Tibial nerve (tissue), 4 donors: Measurements from ENCODE around the gene ERVMER34-1. TPM values are rescaled to one million over a fixed set of nuclear protein-coding genes. Genes with fewer than 3 reads are reported as not detected.

ENCODE experiments used
- DNase-seq, 2 donors: peaks; one replicate each; pipeline ENCODE4 v3.0.0-alpha.2; 2019; ENCODE audit warnings: low spot score in 2 of 2
- H3K27ac ChIP-seq, 4 donors: fragments of 200-600 bp; sonication (generic) in 3 of 4; one replicate each; pipeline ENCODE4 v1.5.1; 2017 to 2019; ENCODE audit warnings: mild to moderate bottlenecking in 1 of 4
- H3K27me3 ChIP-seq, 2 donors: fragments of 200-600 bp; sonication (generic) in 1 of 2; one replicate each; pipeline versions ENCODE4 v1.5.1 to v1.6.0; 2017 to 2019
- H3K36me3 ChIP-seq, 3 donors: fragments of 200-600 bp; sonication (generic); one replicate each; pipeline ENCODE4 v1.5.1; 2018 to 2019
- H3K4me1 ChIP-seq, 4 donors: fragments of 200-600 bp; sonication (generic) in 3 of 4; one replicate each; pipeline ENCODE4 v1.5.1; 2017 to 2019
- H3K4me3 ChIP-seq, 4 donors: fragments of 200-600 bp; sonication (generic) in 3 of 4; one replicate each; pipeline ENCODE4 v1.5.1; 2017 to 2019; ENCODE audit warnings: mild to moderate bottlenecking in 1 of 4, moderate library complexity in 1 of 4
- H3K9me3 ChIP-seq, 4 donors: fragments of 200-600 bp; sonication (generic) in 3 of 4; one replicate each; pipeline ENCODE4 v1.5.1; 2017 to 2019
- EP300 ChIP-seq, 2 donors: sonication (generic); formaldehyde crosslinking; IDR thresholded peaks; one replicate each; pipeline ENCODE4 v1.6.1; 2017; ENCODE audit warnings: antibody characterized with exemption in 2 of 2, mild to moderate bottlenecking in 1 of 2
- POLR2A ChIP-seq, 2 donors: fragments of 450-650 bp; IDR thresholded peaks; one replicate each; pipeline ENCODE4 v1.6.1; 2017; ENCODE audit warnings: antibody characterized with exemption in 2 of 2, mild to moderate bottlenecking in 2 of 2, moderate library complexity in 2 of 2
- WGBS, 2 donors: methylation state at CpG; one replicate each; pipeline ENCODE4 v1.1.5; 2018; 5-methylcytosine and 5-hydroxymethylcytosine counted together
- total RNA-seq, 4 donors: library from RNA; depleted of rRNA; stranded (reverse); fragments of >200 nt; gene quantifications; one replicate each; pipeline ENCODE4 v1.1.0, GENCODE V29; 2016
- TF ChIP-seq, protein P1 (sequence below), 5 experiments: fragments of 200-600 bp in 3 of 5; fragments of 450-650 bp in 2 of 5; sonication (generic) in 3 of 5; IDR thresholded peaks; one replicate each; pipeline ENCODE4 v1.5.1; 2016 to 2019; ENCODE audit warnings: antibody characterized with exemption in 5 of 5, mild to moderate bottlenecking in 3 of 5, moderate library complexity in 2 of 5

The ERVMER34-1 gene
- total RNA-seq, 4 donors from 2014 or later, result 0.63 to 0.90 (median 0.78) TPM; not detected in 1

DNA sequence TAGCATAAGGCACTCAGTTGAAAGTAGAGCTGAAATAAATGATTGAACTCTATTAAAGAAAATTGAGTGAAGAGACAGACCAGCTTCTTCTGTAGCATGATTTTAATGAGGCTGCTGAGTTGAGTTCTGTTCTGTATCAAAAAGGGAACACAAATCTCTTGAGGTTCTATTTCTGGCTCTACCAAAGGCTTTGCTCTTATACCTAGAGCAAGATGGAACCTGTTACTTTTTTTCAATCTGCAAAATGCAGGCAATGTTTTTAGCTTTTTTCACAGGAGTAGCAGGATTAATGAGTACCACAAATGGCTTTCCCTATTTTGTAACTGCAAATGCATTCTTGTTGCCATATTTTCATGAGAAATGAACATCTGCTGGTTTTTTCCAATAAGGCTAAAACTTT, 4.2 kb upstream of the ERVMER34-1 start:
- DNase-seq, result no peak
- TF ChIP-seq, protein P1, sequence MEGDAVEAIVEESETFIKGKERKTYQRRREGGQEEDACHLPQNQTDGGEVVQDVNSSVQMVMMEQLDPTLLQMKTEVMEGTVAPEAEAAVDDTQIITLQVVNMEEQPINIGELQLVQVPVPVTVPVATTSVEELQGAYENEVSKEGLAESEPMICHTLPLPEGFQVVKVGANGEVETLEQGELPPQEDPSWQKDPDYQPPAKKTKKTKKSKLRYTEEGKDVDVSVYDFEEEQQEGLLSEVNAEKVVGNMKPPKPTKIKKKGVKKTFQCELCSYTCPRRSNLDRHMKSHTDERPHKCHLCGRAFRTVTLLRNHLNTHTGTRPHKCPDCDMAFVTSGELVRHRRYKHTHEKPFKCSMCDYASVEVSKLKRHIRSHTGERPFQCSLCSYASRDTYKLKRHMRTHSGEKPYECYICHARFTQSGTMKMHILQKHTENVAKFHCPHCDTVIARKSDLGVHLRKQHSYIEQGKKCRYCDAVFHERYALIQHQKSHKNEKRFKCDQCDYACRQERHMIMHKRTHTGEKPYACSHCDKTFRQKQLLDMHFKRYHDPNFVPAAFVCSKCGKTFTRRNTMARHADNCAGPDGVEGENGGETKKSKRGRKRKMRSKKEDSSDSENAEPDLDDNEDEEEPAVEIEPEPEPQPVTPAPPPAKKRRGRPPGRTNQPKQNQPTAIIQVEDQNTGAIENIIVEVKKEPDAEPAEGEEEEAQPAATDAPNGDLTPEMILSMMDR (IDR thresholded peaks at IDR 0.05), result no peak
- TF ChIP-seq EP300 (IDR thresholded peaks at IDR 0.05) (no peak), POLR2A (IDR thresholded peaks at IDR 0.05) (no peak)
- no peaks in the 10 kb centered on the region for H3K9me3 ChIP-seq
- peaks cover 0 to 23% of the 10 kb centered on the region in 2 donors for H3K27me3 ChIP-seq
- no peaks in the 10 kb centered on the region for H3K36me3 ChIP-seq
- peaks cover 0 to 14% (median 0%) of the 10 kb centered on the region in 4 donors for H3K4me1 ChIP-seq
- H3K4me3 ChIP-seq, result no peak overlapping the region
- no peak overlapping the region for H3K27ac ChIP-seq

DNA sequence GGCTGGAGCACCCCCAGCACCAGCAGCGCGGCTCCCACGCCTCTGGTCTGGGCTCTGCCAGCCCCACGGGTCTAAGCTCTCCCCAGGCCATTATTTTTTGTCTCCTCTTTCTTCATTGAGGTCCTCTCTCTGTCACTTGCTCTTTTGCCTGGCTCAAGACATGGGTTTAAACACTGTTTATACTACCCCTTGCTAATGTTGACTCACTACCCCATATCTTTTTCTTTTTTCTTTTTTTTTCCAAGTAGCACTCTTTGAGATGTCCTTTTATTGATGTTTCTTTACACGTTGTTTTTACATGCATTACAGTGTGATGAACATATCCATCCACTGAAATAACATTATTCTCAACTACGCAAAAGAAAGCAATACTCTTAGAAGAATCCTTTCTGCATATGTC, 1.7 kb upstream of the ERVMER34-1 start:
- H3K4me3 ChIP-seq, result no peak overlapping the region
- TF ChIP-seq POLR2A (IDR thresholded peaks at IDR 0.05) (no peak), EP300 (IDR thresholded peaks at IDR 0.05) (no peak)
- TF ChIP-seq, protein P1 (IDR thresholded peaks at IDR 0.05), result no peak
- DNase-seq, result no peak
- no peaks in the 10 kb centered on the region for H3K9me3 ChIP-seq
- WGBS, 2 donors, result 88 to 91% methylated on average over 6 of the region's 6 CpGs
- peaks cover 0 to 14% (median 0%) of the 10 kb centered on the region in 4 donors for H3K4me1 ChIP-seq
- H3K27ac ChIP-seq, result no peak overlapping the region
- peaks cover 0 to 34% of the 10 kb centered on the region in 2 donors for H3K27me3 ChIP-seq
- H3K36me3 ChIP-seq, result no peaks in the 10 kb centered on the region

DNA sequence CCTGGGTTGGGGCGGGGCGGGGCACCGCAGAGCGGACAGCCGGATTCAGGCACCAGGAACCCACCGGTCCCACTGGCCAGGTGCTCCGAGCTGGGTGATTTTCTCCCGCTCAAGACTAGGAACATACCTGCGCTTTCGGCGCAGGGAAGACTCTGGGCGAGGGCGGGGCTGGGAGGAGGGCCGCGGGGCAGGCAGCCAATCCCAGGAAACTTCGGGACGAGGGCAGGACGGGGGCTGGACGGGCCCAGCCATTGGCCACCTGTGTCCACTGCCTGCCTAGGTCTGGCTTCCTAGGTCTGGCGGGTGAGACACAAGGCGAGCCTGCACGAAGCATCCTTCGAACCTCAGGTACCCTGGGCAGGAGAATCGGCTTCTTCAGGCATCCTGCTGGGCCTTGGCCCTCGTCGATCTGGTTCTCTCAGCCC, 274 bp upstream of the ERVMER34-1 start:
- no peak for DNase-seq
- WGBS, 2 donors, result 10 to 21% methylated on average over 2 to 8 of the region's 26 CpGs
- Histone ChIP-seq H3K27ac (no peak overlapping the region), H3K9me3 (no peaks in the 10 kb centered on the region), H3K36me3 (no peaks in the 10 kb centered on the region), H3K27me3 (peaks cover 0 to 34% of the 10 kb centered on the region in 2 donors), H3K4me1 (peaks cover 0 to 14% (median 0%) of the 10 kb centered on the region in 4 donors), H3K4me3 (peak overlapping the region; percentile 30 to 59 (median 50))
- TF ChIP-seq, protein P1 (IDR thresholded peaks at IDR 0.05), result no peak
- no peak for TF ChIP-seq EP300 (IDR thresholded peaks at IDR 0.05)
- no peak for TF ChIP-seq POLR2A (IDR thresholded peaks at IDR 0.05)

DNA sequence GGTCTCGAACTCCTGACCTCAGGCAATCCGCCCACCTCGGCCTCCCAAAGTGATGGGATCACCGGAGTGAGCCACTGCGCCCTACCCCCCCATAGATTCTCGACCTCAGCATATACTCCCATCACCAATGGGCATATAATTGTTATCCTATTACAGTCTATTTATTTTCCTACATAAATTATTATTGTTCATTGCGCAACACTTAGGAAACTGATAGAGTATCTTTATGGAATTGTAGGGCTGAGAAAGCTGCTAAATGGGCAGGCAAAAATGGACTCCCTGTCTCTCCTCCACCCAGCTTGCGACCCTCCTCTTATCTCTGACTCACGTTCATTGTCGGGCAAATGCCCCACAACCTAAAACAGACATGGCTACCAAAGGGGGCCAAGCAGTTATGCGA, 1.0 kb downstream of the ERVMER34-1 start:
- no peak for DNase-seq
- TF ChIP-seq POLR2A (IDR thresholded peaks at IDR 0.05), result no peak
- TF ChIP-seq, protein P1 (IDR thresholded peaks at IDR 0.05), result no peak
- no peak for TF ChIP-seq EP300 (IDR thresholded peaks at IDR 0.05)
- no peak overlapping the region for H3K27ac ChIP-seq
- H3K4me3 ChIP-seq, result no peak overlapping the region
- no peaks in the 10 kb centered on the region for H3K9me3 ChIP-seq
- H3K36me3 ChIP-seq, result no peaks in the 10 kb centered on the region
- H3K27me3 ChIP-seq, result peaks cover 0 to 34% of the 10 kb centered on the region in 2 donors
- peaks cover 0 to 14% (median 0%) of the 10 kb centered on the region in 4 donors for H3K4me1 ChIP-seq
- 95 to 97% methylated on average over 11 of the region's 11 CpGs for WGBS, 2 donors

DNA sequence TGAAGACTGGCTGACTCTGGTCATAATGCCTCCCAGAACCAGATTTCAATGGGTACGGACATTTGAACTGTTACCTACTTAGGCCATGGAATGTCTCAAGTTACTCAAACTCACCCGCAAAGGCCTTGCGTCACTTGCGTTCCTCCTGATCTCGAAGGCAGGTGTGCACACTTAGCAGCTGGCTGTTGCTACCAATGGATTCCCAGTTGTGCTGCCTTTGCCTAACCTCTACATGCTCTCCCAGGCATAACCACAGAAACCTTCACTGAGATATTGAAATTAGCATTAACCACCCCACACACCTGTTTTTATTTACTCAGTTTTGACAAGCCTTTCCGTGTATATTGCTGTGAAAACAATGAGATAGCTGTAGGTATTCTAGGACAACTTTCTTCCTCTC, 2.8 kb downstream of the ERVMER34-1 start:
- Histone ChIP-seq H3K4me1 (peaks cover 0 to 14% (median 0%) of the 10 kb centered on the region in 4 donors), H3K4me3 (no peak overlapping the region), H3K9me3 (no peaks in the 10 kb centered on the region), H3K27ac (no peak overlapping the region), H3K36me3 (no peaks in the 10 kb centered on the region), H3K27me3 (peaks cover 0 to 34% of the 10 kb centered on the region in 2 donors)
- no peak for DNase-seq
- 91 to 92% methylated on average over 6 of the region's 6 CpGs for WGBS, 2 donors
- TF ChIP-seq EP300 (IDR thresholded peaks at IDR 0.05) (no peak), POLR2A (IDR thresholded peaks at IDR 0.05) (no peak)
- TF ChIP-seq, protein P1 (IDR thresholded peaks at IDR 0.05), result no peak
